H1 (cell line): ENCODE data around the gene MAP2K2. TPM values are rescaled to one million over a fixed set of nuclear protein-coding genes. Genes with fewer than 3 reads are reported as not detected.

Experiments
- CTCF ChIA-PET: fragments of 300-600 bp; sonication (Branson Sonifier 250); formaldehyde crosslinking; loops from one replicate; lab custom pipeline; 2021; ENCODE audit not compliant: partially characterized antibody; lab: Charles Lee
- POLR2A ChIA-PET: fragments of 300-600 bp; sonication (Branson Sonifier 250); formaldehyde crosslinking; loops from one replicate; lab custom pipeline; 2021; ENCODE audit warnings: inconsistent platforms; ENCODE audit not compliant: partially characterized antibody; lab: Charles Lee
- DNase-seq, 2 experiments: peaks; one replicate each; pipeline versions ENCODE4 v3.0.0 to v3.0.0-alpha.2; 2010 to 2022; ENCODE audit warnings: low spot score in 2 of 2, low read depth in 1 of 2, mixed read lengths in 1 of 2
- FAIRE-seq: peaks from 2 replicates; lab custom pipeline; 2011; peaks lifted over from hg19 to GRCh38; lab: Jason Lieb, UNC
- H2AFZ ChIP-seq: 2 replicates; pipeline ENCODE4 v1.8.1; 2012; ENCODE audit warnings: low read length, inconsistent platforms
- H2AK5ac ChIP-seq: 2 replicates; pipeline ENCODE4 v1.6.1; 2013; ENCODE audit warnings: low read depth, low read length
- H2BK120ac ChIP-seq: replicated peaks from 2 replicates; pipeline ENCODE3; 2013; ENCODE audit warnings: low read depth, low read length, inconsistent platforms
- H2BK12ac ChIP-seq: 2 replicates; pipeline ENCODE4 v1.6.1; 2013; ENCODE audit warnings: low read depth, low read length
- H2BK15ac ChIP-seq: 2 replicates; pipeline ENCODE4 v1.6.1; 2013; ENCODE audit warnings: low read length
- H2BK20ac ChIP-seq: 2 replicates; pipeline ENCODE4 v1.6.1; 2013; ENCODE audit warnings: low read length
- H2BK5ac ChIP-seq: 2 replicates; pipeline ENCODE4 v1.6.1; 2013; ENCODE audit warnings: low read depth, low read length
- H3K14ac ChIP-seq: 2 replicates; pipeline ENCODE4 v1.6.1; 2013; ENCODE audit warnings: inconsistent platforms; ENCODE audit not compliant: insufficient read length
- H3K18ac ChIP-seq: 2 replicates; pipeline ENCODE4 v1.6.1; 2013; ENCODE audit warnings: low read length; ENCODE audit errors: extremely low read depth
- H3K23ac ChIP-seq: 2 replicates; pipeline ENCODE4 v1.6.1; 2013; ENCODE audit warnings: inconsistent platforms; ENCODE audit not compliant: insufficient read length
- H3K23me2 ChIP-seq: 2 replicates; pipeline ENCODE4 v1.6.1; 2013; ENCODE audit warnings: low read depth, low read length
- H3K27ac ChIP-seq: 2 replicates; pipeline ENCODE4 v1.6.1; 2011; ENCODE audit warnings: low read depth, low read length, inconsistent platforms
- H3K27me3 ChIP-seq, 4 experiments: replicated peaks in 1 of 4; 1 replicate in 1 of 4; 2 replicates in 3 of 4; pipeline versions ENCODE4 v1.6.1 to v1.8.1; 2011 to 2013; ENCODE audit warnings: low read length in 3 of 4, mild to moderate bottlenecking in 3 of 4, inconsistent platforms in 2 of 4, mixed read lengths in 2 of 4, moderate library complexity in 1 of 4; ENCODE audit not compliant: control insufficient read depth in 3 of 4, insufficient read depth in 3 of 4; ENCODE audit errors: extremely low read depth in 1 of 4
- H3K36me3 ChIP-seq, 4 experiments: 2 replicates each; pipeline versions ENCODE4 v1.6.1 to v1.8.1; 2011 to 2013; ENCODE audit warnings: mild to moderate bottlenecking in 4 of 4, low read length in 3 of 4, moderate library complexity in 2 of 4, control low read depth in 1 of 4, inconsistent platforms in 1 of 4; ENCODE audit not compliant: insufficient read depth in 4 of 4, control insufficient read depth in 2 of 4
- H3K4ac ChIP-seq: replicated peaks from 2 replicates; pipeline ENCODE3; 2013; ENCODE audit warnings: low read length, low read depth, mixed read lengths, inconsistent platforms; ENCODE audit not compliant: insufficient read length
- H3K4me1 ChIP-seq, 4 experiments: replicated peaks in 1 of 4; 1 replicate in 1 of 4; 2 replicates in 3 of 4; pipeline versions ENCODE4 v1.6.1 to v1.8.1; 2011 to 2013; ENCODE audit warnings: low read length in 3 of 4, inconsistent platforms in 2 of 4, mixed read lengths in 1 of 4; ENCODE audit not compliant: insufficient read depth in 4 of 4, control insufficient read depth in 3 of 4
- H3K4me2 ChIP-seq, 2 experiments: 2 replicates each; pipeline versions ENCODE4 v1.6.1 to v1.8.1; 2011 to 2013; ENCODE audit warnings: low read depth in 2 of 2, low read length in 2 of 2, control low read depth in 1 of 2, inconsistent platforms in 1 of 2, mild to moderate bottlenecking in 1 of 2; ENCODE audit not compliant: insufficient read depth in 1 of 2
- H3K4me3 ChIP-seq, 4 experiments: fragments of 200-600, 300-600 bp in 1 of 4; sonication (generic), shearing (Covaris generic), sonication (Bioruptor Twin) in 1 of 4; 2 replicates each; pipeline versions ENCODE4 v1.5.1 to v1.8.1; 2011 to 2016; ENCODE audit warnings: low read length in 4 of 4, low read depth in 3 of 4, control low read depth in 2 of 4, inconsistent platforms in 2 of 4, mild to moderate bottlenecking in 2 of 4, mixed read lengths in 1 of 4, moderate library complexity in 1 of 4; ENCODE audit not compliant: insufficient read depth in 2 of 4; ENCODE audit errors: extremely low read depth in 1 of 4
- H3K56ac ChIP-seq: replicated peaks from 2 replicates; pipeline ENCODE3; 2013; ENCODE audit warnings: low read depth, mild to moderate bottlenecking, mixed read lengths, low read length, inconsistent platforms; ENCODE audit not compliant: insufficient read length
- H3K79me1 ChIP-seq: 2 replicates; pipeline ENCODE4 v1.6.1; 2013; ENCODE audit warnings: low read depth, low read length, control low read depth
- H3K79me2 ChIP-seq, 2 experiments: 2 replicates each; pipeline versions ENCODE4 v1.6.1 to v1.8.1; 2012 to 2013; ENCODE audit warnings: low read length in 2 of 2, mild to moderate bottlenecking in 2 of 2, inconsistent platforms in 1 of 2; ENCODE audit not compliant: insufficient read depth in 2 of 2, control insufficient read depth in 1 of 2
- H3K9ac ChIP-seq, 4 experiments: replicated peaks in 1 of 4; 1 replicate in 1 of 4; 2 replicates in 3 of 4; pipeline versions ENCODE4 v1.6.1 to v1.8.1; 2011 to 2013; ENCODE audit warnings: low read depth in 3 of 4, low read length in 3 of 4, control low read depth in 2 of 4, mild to moderate bottlenecking in 2 of 4, moderate library complexity in 2 of 4, inconsistent platforms in 1 of 4; ENCODE audit errors: extremely low read depth in 1 of 4
- H3K9me3 ChIP-seq, 2 experiments: 2 replicates each; pipeline versions ENCODE4 v1.6.1 to v1.8.1; 2012 to 2013; ENCODE audit warnings: mild to moderate bottlenecking in 2 of 2, moderate library complexity in 2 of 2, control low read depth in 1 of 2, inconsistent platforms in 1 of 2, low read depth in 1 of 2, low read length in 1 of 2, mixed read lengths in 1 of 2; ENCODE audit not compliant: insufficient read depth in 2 of 2
- H4K20me1 ChIP-seq, 2 experiments: replicated peaks in 1 of 2; 2 replicates each; pipeline versions ENCODE3 to v1.8.1; 2011 to 2013; ENCODE audit warnings: inconsistent platforms in 2 of 2, low read length in 2 of 2, mild to moderate bottlenecking in 1 of 2; ENCODE audit not compliant: insufficient read depth in 2 of 2, control insufficient read depth in 1 of 2
- H4K5ac ChIP-seq: 2 replicates; pipeline ENCODE4 v1.6.1; 2013; ENCODE audit warnings: low read length, low read depth, mixed read lengths, inconsistent platforms; ENCODE audit not compliant: insufficient read length
- H4K8ac ChIP-seq: 2 replicates; pipeline ENCODE4 v1.8.0; 2013; ENCODE audit warnings: mild to moderate bottlenecking, moderate library complexity, low read length, inconsistent platforms; ENCODE audit not compliant: insufficient read depth; ENCODE audit errors: extremely low read depth
- H4K91ac ChIP-seq: replicated peaks from 2 replicates; pipeline ENCODE3; 2013; ENCODE audit warnings: low read length, mixed read lengths, inconsistent platforms; ENCODE audit not compliant: insufficient read length
- ASH2L ChIP-seq: fragments of 200-600, 300-600 bp; sonication (generic); IDR thresholded peaks from one replicate; pipeline ENCODE4 v1.7.1; 2017; ENCODE audit warnings: low read length
- WGBS, 2 experiments: shearing (Covaris generic) in 1 of 2; methylation state at CpG; one replicate each; pipeline versions ENCODE4 v1.1.6 to v1.1.7; 2013 to 2015; ENCODE audit warnings: low lambda C conversion rate in 2 of 2, mixed read lengths in 2 of 2, inconsistent platforms in 1 of 2, low coverage in 1 of 2, missing lambda C conversion rate in 1 of 2; ENCODE audit not compliant: insufficient replicate concordance in 2 of 2, insufficient coverage in 1 of 2, insufficient read length in 1 of 2; ENCODE audit errors: extremely low coverage in 1 of 2, missing lambda C conversion rate in 1 of 2; 5-methylcytosine and 5-hydroxymethylcytosine counted together
- polyA plus RNA-seq, 7 experiments: library from polyadenylated mRNA; depleted of rRNA in 3 of 7; stranded (reverse) in 5 of 7; unstranded in 2 of 7; fragments of >200 nt in 5 of 7; fragments of 200-250 nt in 2 of 7; gene quantifications; 1 replicate in 5 of 7; 2 replicates in 1 of 7; 4 replicates in 1 of 7; pipeline versions ENCODE4 v1.2.1 to v1.2.3, GENCODE V29; 2011 to 2013; ENCODE audit warnings: missing spikeins in 2 of 7, mixed read lengths in 2 of 7
- total RNA-seq: library from RNA; stranded (reverse); fragmentation: NEBNext Ultra II Directional; extraction: Animal tissue kit (Norgen Biotek cat#: 25700); gene quantifications from 2 replicates; pipeline ENCODE4 v1.2.1, GENCODE V29; 2021

The MAP2K2 gene
- total and polyA plus RNA-seq, 2 of the 8 experiments (the other 6 are each of a cell fraction or from before 2014, with no cell fraction given): 111 to 162 TPM

DNA sequence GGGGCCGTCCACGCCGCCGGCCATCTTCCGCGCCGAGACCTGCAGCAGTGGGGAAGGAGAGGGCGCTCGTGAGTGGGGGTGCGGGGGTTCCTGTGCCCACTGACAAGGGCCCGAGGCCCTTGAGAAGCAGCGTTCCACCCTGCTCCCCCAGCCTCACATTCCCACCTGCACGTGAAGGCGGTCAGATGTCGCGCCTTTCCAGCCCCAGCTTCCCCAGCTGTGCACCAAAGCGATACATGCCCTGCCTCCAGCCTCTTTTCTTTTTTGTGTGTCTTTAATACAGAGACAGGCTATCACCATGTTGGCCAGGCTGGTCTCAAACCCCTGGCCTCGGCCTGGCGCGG lies 68.7 kb downstream of the MAP2K2 start:
- H3K4ac ChIP-seq: no peak overlapping the region
- no peak overlapping the region for H3K18ac ChIP-seq
- no peak overlapping the region for H3K9ac ChIP-seq
- TF ChIP-seq ASH2L: no peak
- no peaks in the 10 kb centered on the region for H3K27me3 ChIP-seq
- no peak overlapping the region for H3K4me3 ChIP-seq
- no peak overlapping the region for H3K14ac ChIP-seq
- peaks cover 0 to 12% (median 4%) of the 10 kb centered on the region in 4 experiments; a peak in 3 of 7 replicates for H3K4me1 ChIP-seq
- no peak overlapping the region for H2BK12ac ChIP-seq
- H3K36me3 ChIP-seq: peaks cover 2 to 24% (median 13%) of the 10 kb centered on the region in 4 experiments
- H4K20me1 ChIP-seq: peaks cover 36 to 48% of the 10 kb centered on the region in 2 experiments
- H2BK20ac ChIP-seq: no peak overlapping the region
- POLR2A ChIA-PET: interaction anchor here (0.8 to 1.9 kb wide), 3 partner anchors 8 to 75 kb away, joined by 3 to 5 read pairs (median 5); no protein-coding TSS in a partner anchor
- no peak overlapping the region for H2BK15ac ChIP-seq
- H3K79me2 ChIP-seq: peaks cover 5 to 67% of the 10 kb centered on the region in 2 experiments; a peak in 3 of 4 replicates
- no peak overlapping the region for H3K23ac ChIP-seq
- 97% methylated on average over 18 of the region's 20 CpGs; no CpG with 5 or more reads in 1 of the 2 experiments for WGBS, 2 experiments
- no peak overlapping the region for H2BK120ac ChIP-seq
- no peak overlapping the region for H3K27ac ChIP-seq
- no peak overlapping the region for H3K56ac ChIP-seq
- H4K5ac ChIP-seq: no peak overlapping the region
- H4K91ac ChIP-seq: no peak overlapping the region
- FAIRE-seq (no peak), DNase-seq (no peak)
- no peak overlapping the region for H2BK5ac ChIP-seq
- no peak overlapping the region for H3K4me2 ChIP-seq
- H4K8ac ChIP-seq: no peak overlapping the region; the same call in 1 of the 2 replicates
- H3K79me1 ChIP-seq: peaks cover 26% of the 10 kb centered on the region
- CTCF ChIA-PET: no interaction called here
- H3K23me2 ChIP-seq: 0 out of 2 replicates have a peak, but pooled peaks cover 3% of the 10 kb centered on the region
- no peak overlapping the region for H2AK5ac ChIP-seq
- H3K9me3 ChIP-seq: no peaks in the 10 kb centered on the region
- no peak overlapping the region for H2AFZ ChIP-seq
